Lower leg skin (tissue), 4 donors: ENCODE data around the gene CHD2. TPM values are rescaled to one million over a fixed set of nuclear protein-coding genes. Genes with fewer than 3 reads are reported as not detected.
"Not testable (repeated sequence)": the region's sequence is repeated elsewhere in the genome, so short reads cannot be mapped to it uniquely, and the experiment has no call there.

Source experiments
- DNase-seq, 2 donors: peaks; one replicate each; pipeline ENCODE4 v3.0.0-alpha.2; 2019; ENCODE audit warnings: low spot score in 2 of 2
- H3K4me3 ChIP-seq: fragments of 200-600 bp; sonication (generic); 2 replicates; pipeline ENCODE4 v1.5.1; 2017; ENCODE audit warnings: mild to moderate bottlenecking, low read depth; ENCODE audit not compliant: poor library complexity, severe bottlenecking
- CTCF ChIP-seq, 3 donors: fragments of 450-650 bp; IDR thresholded peaks; one replicate each; pipeline ENCODE4 v1.5.1; 2016; ENCODE audit warnings: antibody characterized with exemption in 3 of 3, mild to moderate bottlenecking in 3 of 3, moderate library complexity in 2 of 3
- POLR2A ChIP-seq, 2 donors: fragments of 450-650 bp; IDR thresholded peaks; one replicate each; pipeline ENCODE4 v1.6.1; 2016 to 2017; ENCODE audit warnings: antibody characterized with exemption in 2 of 2, mild to moderate bottlenecking in 1 of 2, moderate library complexity in 1 of 2
- WGBS, 2 donors: methylation state at CpG; one replicate each; pipeline ENCODE4 v1.1.5; 2018; 5-methylcytosine and 5-hydroxymethylcytosine counted together
- intact Hi-C: fragments of 100-400 bp; cut with DNase I; formaldehyde crosslinking; loops from one replicate; pipeline ENCODE4 v1.15.0; 2023; ENCODE audit warnings: low total_unique reads
- total RNA-seq, 4 donors: library from RNA; depleted of rRNA; stranded (reverse); fragments of >200 nt; gene quantifications; one replicate each; pipeline ENCODE4 v1.1.0, GENCODE V29; 2016

Gene CHD2
- total RNA-seq, 4 donors from 2014 or later: 75.8 to 175 (median 88.6) TPM

GRCh38 chr15:93035092-93035915, 135.2 kb downstream of the CHD2 start:
- intact Hi-C loops: loop anchor here (5.0 kb wide), 1 partner anchor 1087 kb away; no protein-coding TSS in a partner anchor
- no peak overlapping the region for H3K4me3 ChIP-seq
- 83 to 84% methylated on average over 18 of the region's 18 CpGs for WGBS, 2 donors
- DNase-seq: peak in 1 of 2 donors; percentile 58
- TF ChIP-seq POLR2A (IDR thresholded peaks at IDR 0.05) (no peak), CTCF (IDR thresholded peaks at IDR 0.05) (no peak)

GRCh38 chr15:93035953-93036810, 136.1 kb downstream of the CHD2 start:
- intact Hi-C loops: loop anchor here (5.0 kb wide), 1 partner anchor 1086 kb away; no protein-coding TSS in a partner anchor
- H3K4me3 ChIP-seq: no peak overlapping the region
- WGBS, 2 donors: 78 to 81% methylated on average over 32 of the region's 32 CpGs
- TF ChIP-seq POLR2A (IDR thresholded peaks at IDR 0.05) (no peak), CTCF (IDR thresholded peaks at IDR 0.05) (no peak)
- DNase-seq: peak in 1 of 2 donors; percentile 85

- intact Hi-C loops: loop anchor here (5.0 kb wide), 1 partner anchor 1085 kb away; no protein-coding TSS in a partner anchor
Measured at GRCh38 chr15:93036951-93037819, 137.1 kb downstream of the CHD2 start.

GRCh38 chr15:93037820-93038705, 137.9 kb downstream of the CHD2 start:
- intact Hi-C loops: loop anchor here (5.0 kb wide), 1 partner anchor 1084 kb away; no protein-coding TSS in a partner anchor
- no peak overlapping the region for H3K4me3 ChIP-seq
- WGBS, 2 donors: 64% methylated on average over 20 of the region's 20 CpGs
- TF ChIP-seq POLR2A (IDR thresholded peaks at IDR 0.05) (no peak), CTCF (IDR thresholded peaks at IDR 0.05) (no peak)
- peak in 1 of 2 donors; percentile 74 for DNase-seq

More at GRCh38 chr15:93036951-93037819, 137.1 kb downstream of the CHD2 start:
- no peak for TF ChIP-seq CTCF (IDR thresholded peaks at IDR 0.05)
- TF ChIP-seq POLR2A (IDR thresholded peaks at IDR 0.05): no peak
- no peak overlapping the region for H3K4me3 ChIP-seq
- WGBS, 2 donors: 54 to 58% methylated on average over 28 to 29 of the region's 29 CpGs
- DNase-seq: peak in 1 of 2 donors; percentile 87

GRCh38 chr15:93039562-93040287, 139.6 kb downstream of the CHD2 start:
- not testable (repeated sequence) for DNase-seq, H3K4me3 ChIP-seq
- 97 to 98% methylated on average over 13 of the region's 13 CpGs for WGBS, 2 donors
- intact Hi-C loops: loop anchor here (5.0 kb wide), 1 partner anchor 1083 kb away; no protein-coding TSS in a partner anchor
